Activated T-helper 2 cell treated with anti-CD3 and anti-CD28 coated beads, Interferon-gamma antibody, Interleukin-2, Interleukin-4, amounts not matched to agents 10 μg/mL and 5 μg/mL and 100 μg/mL, durations not matched to agents 14 hours and 24 hours and 36 hours (primary cell): ENCODE measurements around the gene GGACT. TPM values are rescaled to one million over a fixed set of nuclear protein-coding genes. Genes with fewer than 3 reads are reported as not detected.

ENCODE experiments used
- DNase-seq: peaks from one replicate; pipeline ENCODE4 v3.0.0; 2021; ENCODE audit warnings: low spot score
- H3K27ac Mint-ChIP-seq: one replicate; pipeline ENCODE4 v1.8.0; 2021; ENCODE audit warnings: mixed read lengths
- H3K27me3 Mint-ChIP-seq: one replicate; pipeline ENCODE4 v1.8.0; 2021; ENCODE audit warnings: low read depth, mixed read lengths
- H3K36me3 Mint-ChIP-seq: one replicate; pipeline ENCODE4 v1.8.0; 2021; ENCODE audit warnings: low read depth, mixed read lengths
- H3K4me1 Mint-ChIP-seq: one replicate; pipeline ENCODE4 v1.8.0; 2021; ENCODE audit warnings: low read depth, mixed read lengths
- H3K4me3 Mint-ChIP-seq: one replicate; pipeline ENCODE4 v1.8.0; 2021; ENCODE audit warnings: low read depth, mild to moderate bottlenecking, moderate library complexity, mixed read lengths
- H3K9me3 Mint-ChIP-seq: one replicate; pipeline ENCODE4 v1.8.0; 2021; ENCODE audit warnings: mixed read lengths
- intact Hi-C: fragments of 100-400 bp; cut with micrococcal nuclease; formaldehyde crosslinking; loops from one replicate; pipeline ENCODE4 v1.15.1; 2023
- total RNA-seq: library from RNA; stranded (reverse); gene quantifications from 2 replicates; pipeline ENCODE4 v1.2.3, GENCODE V29; 2022

Gene GGACT
- total RNA-seq, 1 donor from 2014 or later = 5.5 TPM

GRCh38 chr13:100485265-100485664, 103.3 kb downstream of the GGACT start:
- no peak for DNase-seq
- H3K9me3 Mint-ChIP-seq = no peaks in the 10 kb centered on the region
- no peak overlapping the region for H3K4me3 Mint-ChIP-seq
- intact Hi-C loops = no loop called here
- no peak overlapping the region for H3K27ac Mint-ChIP-seq
- H3K36me3 Mint-ChIP-seq = no peaks in the 10 kb centered on the region
- peaks cover 20% of the 10 kb centered on the region for H3K4me1 Mint-ChIP-seq
- peaks cover 3% of the 10 kb centered on the region for H3K27me3 Mint-ChIP-seq

GRCh38 chr13:100484702-100485101, 103.9 kb downstream of the GGACT start:
- no peak overlapping the region for H3K27ac Mint-ChIP-seq
- no peak for DNase-seq
- no peaks in the 10 kb centered on the region for H3K36me3 Mint-ChIP-seq
- H3K27me3 Mint-ChIP-seq = peaks cover 3% of the 10 kb centered on the region
- no peak overlapping the region for H3K4me3 Mint-ChIP-seq
- intact Hi-C loops = no loop called here
- peaks cover 20% of the 10 kb centered on the region for H3K4me1 Mint-ChIP-seq
- no peaks in the 10 kb centered on the region for H3K9me3 Mint-ChIP-seq

GRCh38 chr13:100483841-100484381, 104.7 kb downstream of the GGACT start:
- H3K27ac Mint-ChIP-seq = no peak overlapping the region
- peaks cover 20% of the 10 kb centered on the region for H3K4me1 Mint-ChIP-seq
- H3K27me3 Mint-ChIP-seq = peaks cover 3% of the 10 kb centered on the region
- DNase-seq = no peak
- no peaks in the 10 kb centered on the region for H3K9me3 Mint-ChIP-seq
- intact Hi-C loops = no loop called here
- H3K4me3 Mint-ChIP-seq = no peak overlapping the region
- H3K36me3 Mint-ChIP-seq = no peaks in the 10 kb centered on the region

GRCh38 chr13:100483139-100483538, 105.5 kb downstream of the GGACT start:
- intact Hi-C loops = no loop called here
- Mint-ChIP-seq H3K27ac (no peak overlapping the region), H3K9me3 (no peaks in the 10 kb centered on the region), H3K27me3 (peaks cover 3% of the 10 kb centered on the region), H3K4me3 (no peak overlapping the region), H3K36me3 (no peaks in the 10 kb centered on the region), H3K4me1 (peaks cover 20% of the 10 kb centered on the region)
- DNase-seq = no peak

- no peak overlapping the region for H3K4me3 Mint-ChIP-seq
- no peak overlapping the region for H3K27ac Mint-ChIP-seq
- peaks cover 3% of the 10 kb centered on the region for H3K27me3 Mint-ChIP-seq
- intact Hi-C loops = no loop called here
- peaks cover 20% of the 10 kb centered on the region for H3K4me1 Mint-ChIP-seq
- DNase-seq = no peak
- H3K36me3 Mint-ChIP-seq = no peaks in the 10 kb centered on the region
- no peaks in the 10 kb centered on the region for H3K9me3 Mint-ChIP-seq
Observed at GRCh38 chr13:100480676-100481075, 107.9 kb downstream of the GGACT start.

Other genes with a start within 250 kb of the GGACT start
- gene TMTC4, start 86.0 kb upstream of the GGACT start, total RNA-seq = 19.2 and 20.3 TPM in 2 replicates